H9 (cell line): ENCODE results near the gene CCDC33. TPM values are rescaled to one million over a fixed set of nuclear protein-coding genes. Genes with fewer than 3 reads are reported as not detected.
A peak's percentile ranks its signal among the peaks of the same experiment; 100 is the strongest.

Experiments used
- DNase-seq: peaks from one replicate; pipeline ENCODE4 v3.0.0-alpha.2; 2017
- H2AFZ ChIP-seq: one replicate; pipeline ENCODE4 v1.6.1; 2013; ENCODE audit warnings: mild to moderate bottlenecking, low read length, control low read depth, moderate library complexity
- H2AK5ac ChIP-seq: 2 replicates; pipeline ENCODE4 v1.6.1; 2013; ENCODE audit warnings: low read length, control low read depth, mixed read lengths; ENCODE audit not compliant: insufficient read length
- H2BK120ac ChIP-seq: one replicate; pipeline ENCODE4 v1.6.1; 2013; ENCODE audit warnings: low read depth, mild to moderate bottlenecking, low read length, control low read depth, inconsistent platforms; ENCODE audit not compliant: poor library complexity, severe bottlenecking
- H2BK12ac ChIP-seq: 2 replicates; pipeline ENCODE4 v1.6.1; 2013; ENCODE audit warnings: low read length, control low read depth, mixed read lengths, low read depth; ENCODE audit not compliant: insufficient read length
- H2BK15ac ChIP-seq: 2 replicates; pipeline ENCODE4 v1.6.1; 2013; ENCODE audit warnings: low read depth, low read length, control low read depth
- H2BK20ac ChIP-seq: one replicate; pipeline ENCODE4 v1.6.1; 2013; ENCODE audit warnings: low read depth, mild to moderate bottlenecking, low read length, control low read depth, inconsistent platforms; ENCODE audit not compliant: poor library complexity, severe bottlenecking
- H2BK5ac ChIP-seq: 2 replicates; pipeline ENCODE4 v1.6.1; 2013; ENCODE audit warnings: low read length, control low read depth, mixed read lengths; ENCODE audit not compliant: insufficient read length
- H3K14ac ChIP-seq: 2 replicates; pipeline ENCODE4 v1.6.1; 2013; ENCODE audit warnings: low read length, control low read depth; ENCODE audit not compliant: insufficient read depth
- H3K18ac ChIP-seq: 2 replicates; pipeline ENCODE4 v1.6.1; 2013; ENCODE audit warnings: low read depth, mild to moderate bottlenecking, mixed read lengths, low read length, control low read depth; ENCODE audit not compliant: insufficient read length
- H3K23ac ChIP-seq: 2 replicates; pipeline ENCODE4 v1.6.1; 2013; ENCODE audit warnings: low read length, control low read depth, mixed read lengths, low read depth; ENCODE audit not compliant: insufficient read length
- H3K23me2 ChIP-seq: 2 replicates; pipeline ENCODE4 v1.6.1; 2013; ENCODE audit warnings: low read depth, mild to moderate bottlenecking, mixed read lengths, low read length, control low read depth; ENCODE audit not compliant: insufficient read length, poor library complexity, severe bottlenecking
- H3K27ac ChIP-seq: 2 replicates; pipeline ENCODE4 v1.5.1; 2013; ENCODE audit warnings: low read length, control low read depth, mixed read lengths, low read depth; ENCODE audit not compliant: insufficient read length
- H3K27me3 ChIP-seq: 2 replicates; pipeline ENCODE4 v1.6.1; 2013; ENCODE audit warnings: low read length, control low read depth, inconsistent platforms; ENCODE audit not compliant: insufficient read depth
- H3K4ac ChIP-seq: 2 replicates; pipeline ENCODE4 v1.6.1; 2013; ENCODE audit warnings: low read depth, mild to moderate bottlenecking, control low read depth, inconsistent platforms, low read length, moderate library complexity
- H3K4me1 ChIP-seq: 2 replicates; pipeline ENCODE4 v1.6.1; 2013; ENCODE audit warnings: low read length, control low read depth, inconsistent platforms; ENCODE audit not compliant: insufficient read depth
- H3K4me2 ChIP-seq: 2 replicates; pipeline ENCODE4 v1.6.1; 2013; ENCODE audit warnings: low read length, control low read depth, mixed read lengths; ENCODE audit not compliant: insufficient read length, insufficient read depth
- H3K56ac ChIP-seq: 2 replicates; pipeline ENCODE4 v1.6.1; 2013; ENCODE audit warnings: low read depth, mild to moderate bottlenecking, mixed read lengths, low read length, control low read depth; ENCODE audit not compliant: insufficient read length
- H3K79me1 ChIP-seq: 2 replicates; pipeline ENCODE4 v1.6.1; 2013; ENCODE audit warnings: low read depth, mild to moderate bottlenecking, moderate library complexity, low read length, control low read depth, inconsistent platforms; ENCODE audit not compliant: insufficient read depth, poor library complexity, severe bottlenecking
- H3K79me2 ChIP-seq: 2 replicates; pipeline ENCODE4 v1.6.1; 2013; ENCODE audit warnings: low read length, control low read depth, inconsistent platforms; ENCODE audit not compliant: insufficient read depth
- H3K9ac ChIP-seq: 2 replicates; pipeline ENCODE4 v1.6.1; 2013; ENCODE audit warnings: low read length, control low read depth, mixed read lengths; ENCODE audit not compliant: insufficient read length; ENCODE audit errors: extremely low read depth
- H3K9me3 ChIP-seq: one replicate; pipeline ENCODE4 v1.6.1; 2013; ENCODE audit warnings: low read depth, low read length, inconsistent platforms; ENCODE audit not compliant: control insufficient read depth
- H3T11ph ChIP-seq: one replicate; pipeline ENCODE4 v1.6.1; 2013; ENCODE audit warnings: mild to moderate bottlenecking, low read length, control low read depth, inconsistent platforms
- H4K20me1 ChIP-seq: one replicate; pipeline ENCODE4 v1.6.1; 2013; ENCODE audit not compliant: control insufficient read depth, insufficient read length, insufficient read depth
- H4K5ac ChIP-seq: 2 replicates; pipeline ENCODE4 v1.6.1; 2013; ENCODE audit warnings: low read depth, mild to moderate bottlenecking, mixed read lengths, low read length, control low read depth; ENCODE audit not compliant: insufficient read length
- H4K8ac ChIP-seq: replicated peaks from 2 replicates; pipeline ENCODE4 v1.6.1; 2013; ENCODE audit warnings: low read length, control low read depth, mixed read lengths, low read depth; ENCODE audit not compliant: insufficient read length
- H4K91ac ChIP-seq: 2 replicates; pipeline ENCODE4 v1.6.1; 2013; ENCODE audit warnings: low read depth, mild to moderate bottlenecking, moderate library complexity, mixed read lengths, low read length, control low read depth; ENCODE audit not compliant: insufficient read length
- H3K27ac Mint-ChIP-seq, 3 experiments: 2 replicates in 2 of 3; 3 replicates in 1 of 3; pipeline ENCODE4 v1.8.0; 2020 to 2021; ENCODE audit warnings: mixed read lengths in 3 of 3, mild to moderate bottlenecking in 1 of 3, moderate library complexity in 1 of 3
- H3K27me3 Mint-ChIP-seq: 2 replicates; pipeline ENCODE4 v1.8.0; 2021; ENCODE audit warnings: low read depth, mild to moderate bottlenecking, moderate library complexity, mixed read lengths
- H3K36me3 Mint-ChIP-seq, 3 experiments: 2 replicates in 2 of 3; 3 replicates in 1 of 3; pipeline ENCODE4 v1.8.0; 2020 to 2021; ENCODE audit warnings: low read depth in 3 of 3, mixed read lengths in 3 of 3; ENCODE audit not compliant: insufficient read depth in 1 of 3
- H3K4me1 Mint-ChIP-seq, 2 experiments: 2 replicates each; pipeline ENCODE4 v1.8.0; 2020; ENCODE audit warnings: mixed read lengths in 2 of 2
- H3K4me3 Mint-ChIP-seq, 2 experiments: 2 replicates in 1 of 2; 3 replicates in 1 of 2; pipeline ENCODE4 v1.8.0; 2020 to 2021; ENCODE audit warnings: mild to moderate bottlenecking in 2 of 2, mixed read lengths in 2 of 2, moderate library complexity in 1 of 2
- H3K9me3 Mint-ChIP-seq, 2 experiments: 2 replicates in 1 of 2; 3 replicates in 1 of 2; pipeline ENCODE4 v1.8.0; 2020; ENCODE audit warnings: mild to moderate bottlenecking in 2 of 2, mixed read lengths in 2 of 2, moderate library complexity in 1 of 2
- WGBS: extraction: QIAGEN DNeasy Blood & Tissue Kit; methylation state at CpG from one replicate; pipeline ENCODE4 v1.1.7; 2013; ENCODE audit warnings: missing lambda C conversion rate, low lambda C conversion rate, mixed read lengths; ENCODE audit not compliant: insufficient read length; ENCODE audit errors: extremely low coverage; 5-methylcytosine and 5-hydroxymethylcytosine counted together
- total RNA-seq: library from RNA; stranded (reverse); gene quantifications from 2 replicates; pipeline ENCODE4 v1.2.1, GENCODE V29; 2021
- TF ChIP-seq, protein P1 (sequence below): fragments of 200-600 bp; sonication (generic); conservative IDR thresholded peaks from 3 replicates; pipeline ENCODE4 v1.8.0; 2021; ENCODE audit warnings: antibody characterized with exemption, mild to moderate bottlenecking

The CCDC33 gene
- total RNA-seq, 1 experiment from 2014 or later, result 4.6 TPM

DNA sequence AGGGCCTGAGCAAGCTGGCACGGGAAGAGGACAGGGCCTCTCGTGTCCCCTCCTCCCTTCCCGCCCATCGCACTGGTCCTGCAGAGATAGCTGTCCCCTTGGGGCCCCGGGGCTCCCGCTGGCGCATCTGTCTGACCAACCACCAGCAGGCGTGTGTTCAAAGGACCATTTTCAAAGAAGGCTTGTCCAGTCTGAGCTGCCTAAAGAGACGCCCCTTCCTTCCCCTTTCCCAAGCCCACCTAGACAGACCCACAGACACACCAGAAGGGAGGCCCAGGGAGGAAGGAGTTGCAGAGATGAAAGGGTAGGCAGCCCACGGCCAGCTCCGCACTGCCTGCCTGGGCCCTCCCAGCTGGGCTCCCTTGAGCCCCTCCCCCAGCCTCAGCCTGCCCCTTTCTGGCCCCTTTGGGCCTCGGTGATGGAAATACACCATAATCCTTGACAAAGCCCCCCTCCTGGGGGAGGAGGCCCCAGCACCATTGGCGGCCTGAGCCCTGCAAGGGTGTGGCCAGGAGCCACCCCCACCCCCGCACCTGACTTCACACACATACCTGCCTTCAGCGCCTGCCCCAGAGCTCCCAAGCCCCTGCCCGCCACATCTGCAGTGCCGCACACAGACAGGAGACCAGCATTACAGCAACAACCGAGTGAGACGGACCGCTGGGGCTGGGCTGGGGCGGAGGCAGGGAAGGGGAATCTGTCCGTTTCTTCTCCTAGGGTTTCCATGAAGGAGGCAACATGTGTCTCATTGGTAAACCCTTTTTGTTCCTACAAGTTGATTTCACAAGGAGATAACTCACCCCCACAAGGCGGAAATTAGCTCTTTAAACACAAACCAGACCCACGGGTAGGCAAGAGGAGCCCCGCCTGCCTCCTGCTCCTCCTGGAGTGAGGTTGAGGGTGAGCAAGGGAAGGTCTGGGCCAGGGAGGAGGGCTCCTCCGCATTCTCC is 33.4 kb upstream of the CCDC33 start, which contains the start of gene STRA6:
Gene STRA6 (minus strand): TSS at position 336 of the 950 bp plus-strand sequence. CDS start 520 bp downstream, outside the sequence.
- H2AFZ ChIP-seq, result no peak within 1 kb of the TSS
- H3K4me2 ChIP-seq, result peak within 1 kb of the TSS; percentile 71
- H3K23me2 ChIP-seq, result peaks cover 11% of the 10 kb centered on the region
- peak within 1 kb of the TSS; percentile 10 for H3K14ac ChIP-seq
- no peak within 1 kb of the TSS for H4K91ac ChIP-seq
- Mint-ChIP-seq H3K9me3 (no peaks in the 10 kb centered on the region), H3K4me1 (peaks cover 52 to 62% of the 10 kb centered on the region in 2 experiments), H3K36me3 (peaks cover 0 to 12% (median 10%) of the 10 kb centered on the region in 3 experiments; a peak in 6 of 7 replicates), H3K27ac (peak within 1 kb of the TSS; percentile 87 to 95 (median 92); a peak in 6 of 7 replicates), H3K27me3 (peaks cover 46% of the 10 kb centered on the region), H3K4me3 (peak within 1 kb of the TSS; percentile 71 to 83)
- no peak within 1 kb of the TSS for H3K4ac ChIP-seq
- H4K8ac ChIP-seq, result no peak within 1 kb of the TSS
- no peak within 1 kb of the TSS for H3T11ph ChIP-seq
- H2BK15ac ChIP-seq, result no peak within 1 kb of the TSS
- H3K9me3 ChIP-seq, result no peaks in the 10 kb centered on the region
- H3K18ac ChIP-seq, result no peak within 1 kb of the TSS
- no CpG with 5 or more reads among the region's 26 CpGs for WGBS
- H2AK5ac ChIP-seq, result no peak within 1 kb of the TSS
- no peaks in the 10 kb centered on the region for H3K27me3 ChIP-seq
- no peak within 1 kb of the TSS for H2BK20ac ChIP-seq
- peaks cover 18% of the 10 kb centered on the region; the same call in 1 of the 2 replicates for H3K4me1 ChIP-seq
- DNase-seq, result peak; percentile 98
- H2BK5ac ChIP-seq, result no peak within 1 kb of the TSS
- H3K9ac ChIP-seq, result no peak within 1 kb of the TSS
- H2BK12ac ChIP-seq, result no peak within 1 kb of the TSS
- H3K23ac ChIP-seq, result no peak within 1 kb of the TSS
- H2BK120ac ChIP-seq, result no peak within 1 kb of the TSS
- TF ChIP-seq, protein P1, sequence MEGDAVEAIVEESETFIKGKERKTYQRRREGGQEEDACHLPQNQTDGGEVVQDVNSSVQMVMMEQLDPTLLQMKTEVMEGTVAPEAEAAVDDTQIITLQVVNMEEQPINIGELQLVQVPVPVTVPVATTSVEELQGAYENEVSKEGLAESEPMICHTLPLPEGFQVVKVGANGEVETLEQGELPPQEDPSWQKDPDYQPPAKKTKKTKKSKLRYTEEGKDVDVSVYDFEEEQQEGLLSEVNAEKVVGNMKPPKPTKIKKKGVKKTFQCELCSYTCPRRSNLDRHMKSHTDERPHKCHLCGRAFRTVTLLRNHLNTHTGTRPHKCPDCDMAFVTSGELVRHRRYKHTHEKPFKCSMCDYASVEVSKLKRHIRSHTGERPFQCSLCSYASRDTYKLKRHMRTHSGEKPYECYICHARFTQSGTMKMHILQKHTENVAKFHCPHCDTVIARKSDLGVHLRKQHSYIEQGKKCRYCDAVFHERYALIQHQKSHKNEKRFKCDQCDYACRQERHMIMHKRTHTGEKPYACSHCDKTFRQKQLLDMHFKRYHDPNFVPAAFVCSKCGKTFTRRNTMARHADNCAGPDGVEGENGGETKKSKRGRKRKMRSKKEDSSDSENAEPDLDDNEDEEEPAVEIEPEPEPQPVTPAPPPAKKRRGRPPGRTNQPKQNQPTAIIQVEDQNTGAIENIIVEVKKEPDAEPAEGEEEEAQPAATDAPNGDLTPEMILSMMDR, result peak; percentile 48
- no peaks in the 10 kb centered on the region for H3K79me2 ChIP-seq
- no peak within 1 kb of the TSS for H3K56ac ChIP-seq
- H3K27ac ChIP-seq, result no peak within 1 kb of the TSS
- H4K20me1 ChIP-seq, result no peaks in the 10 kb centered on the region
- H3K79me1 ChIP-seq, result no peaks in the 10 kb centered on the region
- no peak within 1 kb of the TSS for H4K5ac ChIP-seq
